GM10266 (cell line): Measurements from ENCODE around the gene ABR.
"Not testable (repeated sequence)": the region's sequence is repeated elsewhere in the genome, so short reads cannot be mapped to it uniquely, and the experiment has no call there.

Experiments
- DNase-seq: peaks from one replicate; pipeline ENCODE4 v3.0.0; 2012; ENCODE audit errors: extremely low spot score
- CTCF ChIP-seq: IDR thresholded peaks from 2 replicates; pipeline ENCODE4 v1.5.1; 2012; ENCODE audit warnings: mild to moderate bottlenecking, low read depth; ENCODE audit not compliant: control insufficient read depth, insufficient read depth; ENCODE audit errors: missing control alignments

The ABR gene

GRCh38 chr17:996554-997344 is 183.0 kb downstream of the ABR start, which contains the start of gene TIMM22:
Gene TIMM22, plus strand, starts transcription at chr17:997129. Its CDS starts 14 bp downstream, at chr17:997143.
- peak; percentile 92 for TF ChIP-seq CTCF
- peak; percentile 93 for DNase-seq

GRCh38 chr17:995324-995723 is 184.5 kb downstream of the ABR start:
- not testable (repeated sequence) for DNase-seq

- DNase-seq, result no peak
- no peak for TF ChIP-seq CTCF
Measured at GRCh38 chr17:992933-993332, 186.8 kb downstream of the ABR start.

GRCh38 chr17:988561-988960 is 191.2 kb downstream of the ABR start:
- no peak for DNase-seq
- TF ChIP-seq CTCF, result no peak

GRCh38 chr17:987931-988330 is 191.8 kb downstream of the ABR start:
- no peak for DNase-seq
- TF ChIP-seq CTCF, result no peak

GRCh38 chr17:986322-986929 is 193.4 kb downstream of the ABR start:
- no peak for TF ChIP-seq CTCF
- no peak for DNase-seq

GRCh38 chr17:983921-984320 is 195.9 kb downstream of the ABR start:
- DNase-seq, result no peak

More at GRCh38 chr17:983921-984320, 195.9 kb downstream of the ABR start:
- no peak for TF ChIP-seq CTCF
